B cell (primary cell): Measurements from ENCODE around the gene CARMIL1. TPM values are rescaled to one million over a fixed set of nuclear protein-coding genes. Genes with fewer than 3 reads are reported as not detected.

Experiments used
- ATAC-seq: fragments of 200-7000 bp; cut with Tn5 transposase; one replicate; pipeline ENCODE4 v1.10.0; 2021; ENCODE audit warnings: low read depth, mild to moderate bottlenecking, moderate number of reproducible peaks, moderate library complexity
- CTCF ChIA-PET: fragments of 350-600 bp; sonication (Branson Sonifier 250); formaldehyde crosslinking; loops from one replicate; lab custom pipeline; 2021; ENCODE audit warnings: antibody characterized with exemption, inconsistent platforms; lab: Charles Lee
- POLR2A ChIA-PET: fragments of 350-600 bp; sonication (Branson Sonifier 250); formaldehyde crosslinking; loops from one replicate; lab custom pipeline; 2021; ENCODE audit warnings: antibody characterized with exemption; lab: Charles Lee
- DNase-seq: peaks from one replicate; pipeline ENCODE4 v3.0.0; 2013
- H2AFZ ChIP-seq: 2 replicates; pipeline ENCODE4 v1.6.1; 2012; ENCODE audit warnings: mild to moderate bottlenecking, low read depth, low read length; ENCODE audit not compliant: insufficient read depth, poor library complexity, severe bottlenecking
- H3K27ac ChIP-seq, 2 donors: 1 replicate in 1 of 2; 2 replicates in 1 of 2; pipeline ENCODE4 v1.5.1; 2012 to 2013; ENCODE audit warnings: low read length in 2 of 2, mild to moderate bottlenecking in 2 of 2, moderate library complexity in 1 of 2
- H3K27me3 ChIP-seq, 4 experiments: fragments of 200-600 bp in 1 of 4; sonication (generic) in 1 of 4; replicated peaks in 1 of 4; 1 replicate in 2 of 4; 2 replicates in 2 of 4; pipeline versions ENCODE4 v1.6.1 to v1.7.0; 2013 to 2016; ENCODE audit warnings: low read length in 3 of 4, mild to moderate bottlenecking in 2 of 4, mixed read lengths in 1 of 4, moderate library complexity in 1 of 4; ENCODE audit not compliant: insufficient read depth in 4 of 4, control insufficient read depth in 3 of 4; ENCODE audit errors: control extremely low read depth in 1 of 4
- H3K36me3 ChIP-seq, 2 experiments: replicated peaks in 1 of 2; 1 replicate in 1 of 2; 2 replicates in 1 of 2; pipeline versions ENCODE4 v1.6.1 to v1.7.1; 2013; ENCODE audit warnings: low read length in 1 of 2; ENCODE audit not compliant: insufficient read depth in 2 of 2, control insufficient read depth in 1 of 2; ENCODE audit errors: control extremely low read depth in 1 of 2, extremely low read depth in 1 of 2
- H3K4me1 ChIP-seq, 2 donors: fragments of 200-600 bp in 1 of 2; sonication (generic) in 1 of 2; 1 replicate in 1 of 2; 2 replicates in 1 of 2; pipeline versions ENCODE4 v1.5.1 to v1.6.1; 2013 to 2017; ENCODE audit warnings: low read length in 2 of 2; ENCODE audit not compliant: control insufficient read depth in 2 of 2, insufficient read depth in 2 of 2
- H3K4me2 ChIP-seq: replicated peaks from 2 replicates; pipeline ENCODE3; 2012; ENCODE audit warnings: mild to moderate bottlenecking, low read depth, low read length; ENCODE audit not compliant: poor library complexity, severe bottlenecking
- H3K4me3 ChIP-seq, 5 experiments: fragments of 200-600 bp in 1 of 5; sonication (generic) in 1 of 5; 1 replicate in 3 of 5; 2 replicates in 2 of 5; pipeline versions ENCODE4 v1.5.1 to v1.7.0; 2011 to 2016; ENCODE audit warnings: low read length in 4 of 5, mild to moderate bottlenecking in 4 of 5, low read depth in 2 of 5, control low read depth in 1 of 5, moderate library complexity in 1 of 5; ENCODE audit not compliant: insufficient read depth in 1 of 5; ENCODE audit errors: control extremely low read depth in 1 of 5, extremely low read depth in 1 of 5
- H3K79me2 ChIP-seq: fragments of 200-600 bp; sonication (generic); one replicate; pipeline ENCODE4 v1.6.0; 2016; ENCODE audit warnings: low read length; ENCODE audit not compliant: control insufficient read depth, insufficient read depth
- H3K9ac ChIP-seq: fragments of 200-600 bp; sonication (generic); 2 replicates; pipeline ENCODE4 v1.6.1; 2017; ENCODE audit warnings: mild to moderate bottlenecking, low read length, moderate library complexity
- H3K9me3 ChIP-seq, 3 donors: one replicate each; pipeline versions ENCODE4 v1.6.1 to v1.7.1; 2013; ENCODE audit warnings: low read length in 2 of 3; ENCODE audit not compliant: control insufficient read depth in 2 of 3, insufficient read depth in 1 of 3; ENCODE audit errors: control extremely low read depth in 1 of 3
- H4K20me1 ChIP-seq: 2 replicates; pipeline ENCODE4 v1.6.0; 2012; ENCODE audit warnings: mild to moderate bottlenecking, low read length; ENCODE audit not compliant: insufficient read depth, control insufficient read depth, poor library complexity, severe bottlenecking
- H3K27ac Mint-ChIP-seq: one replicate; pipeline ENCODE4 v1.8.0; 2021; ENCODE audit warnings: mixed read lengths
- H3K27me3 Mint-ChIP-seq: one replicate; pipeline ENCODE4 v1.8.0; 2021; ENCODE audit warnings: mixed read lengths
- H3K4me1 Mint-ChIP-seq: one replicate; pipeline ENCODE4 v1.8.0; 2021; ENCODE audit warnings: mixed read lengths
- H3K4me3 Mint-ChIP-seq: one replicate; pipeline ENCODE4 v1.8.0; 2021; ENCODE audit warnings: mixed read lengths
- H3K9me3 Mint-ChIP-seq: one replicate; pipeline ENCODE4 v1.8.0; 2022; ENCODE audit warnings: mixed read lengths; ENCODE audit not compliant: insufficient read depth
- EZH2 ChIP-seq: IDR thresholded peaks from 2 replicates; pipeline ENCODE4 v1.6.1; 2012; ENCODE audit warnings: borderline replicate concordance, low read depth, mild to moderate bottlenecking, moderate library complexity, low read length; ENCODE audit not compliant: insufficient read depth, poor library complexity, severe bottlenecking
- WGBS: methylation state at CpG from one replicate; pipeline ENCODE4 v1.1.5; 2013; ENCODE audit warnings: missing lambda C conversion rate; ENCODE audit not compliant: insufficient coverage; 5-methylcytosine and 5-hydroxymethylcytosine counted together
- intact Hi-C: fragments of 100-400 bp; cut with micrococcal nuclease; formaldehyde crosslinking; loops from one replicate; pipeline ENCODE4 v1.10.0; 2022
- polyA plus RNA-seq: library from polyadenylated mRNA; depleted of rRNA; stranded (reverse); fragments of >200 nt; gene quantifications from 2 replicates; pipeline ENCODE4 v1.2.3, GENCODE V29; 2012
- total RNA-seq, 2 donors: library from RNA; stranded (reverse); fragments of 120-200 nt in 1 of 2; gene quantifications; 1 replicate in 1 of 2; 2 replicates in 1 of 2; pipeline versions ENCODE4 v1.2.3 to v1.2.4, GENCODE V29; 2013 to 2022
- TF ChIP-seq, protein P1 (sequence below): fragments of 200-600 bp; IDR thresholded peaks from one replicate; pipeline ENCODE4 v1.8.0; 2022; ENCODE audit warnings: antibody characterized with exemption, mild to moderate bottlenecking

The CARMIL1 gene
- total and polyA plus RNA-seq, 2 donors (not counting 1 experiment from before 2014, with no cell fraction given), result 7.5 to 11.0 TPM

DNA sequence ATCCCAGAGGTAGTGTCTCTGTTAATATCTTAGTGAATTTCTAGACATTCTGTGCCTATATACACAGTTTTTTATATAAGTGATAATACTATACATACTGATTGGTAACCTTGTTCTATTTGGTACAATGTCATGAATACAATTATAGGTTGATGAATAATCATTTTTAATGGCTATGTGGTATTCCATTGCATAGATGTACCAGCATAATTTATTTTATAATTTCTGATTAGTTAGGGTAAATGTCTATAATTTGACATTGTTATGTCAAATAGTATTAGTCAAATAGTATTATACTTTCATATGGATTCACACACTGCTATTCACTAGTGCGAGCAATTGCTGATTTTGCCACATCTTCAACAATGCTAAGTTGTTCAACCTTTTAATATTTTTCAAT, 262.1 kb downstream of the CARMIL1 start:
- no peaks in the 10 kb centered on the region for H3K79me2 ChIP-seq
- no peaks in the 10 kb centered on the region for H3K27me3 ChIP-seq
- TF ChIP-seq, protein P1, sequence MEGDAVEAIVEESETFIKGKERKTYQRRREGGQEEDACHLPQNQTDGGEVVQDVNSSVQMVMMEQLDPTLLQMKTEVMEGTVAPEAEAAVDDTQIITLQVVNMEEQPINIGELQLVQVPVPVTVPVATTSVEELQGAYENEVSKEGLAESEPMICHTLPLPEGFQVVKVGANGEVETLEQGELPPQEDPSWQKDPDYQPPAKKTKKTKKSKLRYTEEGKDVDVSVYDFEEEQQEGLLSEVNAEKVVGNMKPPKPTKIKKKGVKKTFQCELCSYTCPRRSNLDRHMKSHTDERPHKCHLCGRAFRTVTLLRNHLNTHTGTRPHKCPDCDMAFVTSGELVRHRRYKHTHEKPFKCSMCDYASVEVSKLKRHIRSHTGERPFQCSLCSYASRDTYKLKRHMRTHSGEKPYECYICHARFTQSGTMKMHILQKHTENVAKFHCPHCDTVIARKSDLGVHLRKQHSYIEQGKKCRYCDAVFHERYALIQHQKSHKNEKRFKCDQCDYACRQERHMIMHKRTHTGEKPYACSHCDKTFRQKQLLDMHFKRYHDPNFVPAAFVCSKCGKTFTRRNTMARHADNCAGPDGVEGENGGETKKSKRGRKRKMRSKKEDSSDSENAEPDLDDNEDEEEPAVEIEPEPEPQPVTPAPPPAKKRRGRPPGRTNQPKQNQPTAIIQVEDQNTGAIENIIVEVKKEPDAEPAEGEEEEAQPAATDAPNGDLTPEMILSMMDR, result no peak
- no peak for TF ChIP-seq EZH2
- H3K4me1 Mint-ChIP-seq, result peaks cover 8% of the 10 kb centered on the region
- H3K36me3 ChIP-seq, result no peaks in the 10 kb centered on the region
- no peak overlapping the region for H3K27ac ChIP-seq
- H3K4me3 ChIP-seq, result no peak overlapping the region
- H2AFZ ChIP-seq, result no peak overlapping the region
- no peaks in the 10 kb centered on the region for H3K9me3 ChIP-seq
- no CpG with 5 or more reads among the region's 1 CpG for WGBS
- intact Hi-C loops, result no loop called here
- H3K9me3 Mint-ChIP-seq, result no peaks in the 10 kb centered on the region
- no peak overlapping the region for H3K4me3 Mint-ChIP-seq
- H3K27me3 Mint-ChIP-seq, result no peaks in the 10 kb centered on the region
- H3K4me1 ChIP-seq, result peaks cover 0 to 4% of the 10 kb centered on the region in 2 donors
- ChIA-PET CTCF (interaction anchor here (0.9 kb wide), 1 partner anchor 276 kb away, joined by 3 read pairs; no protein-coding TSS in a partner anchor), POLR2A (no interaction called here)
- no peak overlapping the region for H3K27ac Mint-ChIP-seq
- no peak overlapping the region for H3K9ac ChIP-seq
- DNase-seq (no peak), ATAC-seq (no peak)
- H4K20me1 ChIP-seq, result no peaks in the 10 kb centered on the region
- H3K4me2 ChIP-seq, result no peak overlapping the region

DNA sequence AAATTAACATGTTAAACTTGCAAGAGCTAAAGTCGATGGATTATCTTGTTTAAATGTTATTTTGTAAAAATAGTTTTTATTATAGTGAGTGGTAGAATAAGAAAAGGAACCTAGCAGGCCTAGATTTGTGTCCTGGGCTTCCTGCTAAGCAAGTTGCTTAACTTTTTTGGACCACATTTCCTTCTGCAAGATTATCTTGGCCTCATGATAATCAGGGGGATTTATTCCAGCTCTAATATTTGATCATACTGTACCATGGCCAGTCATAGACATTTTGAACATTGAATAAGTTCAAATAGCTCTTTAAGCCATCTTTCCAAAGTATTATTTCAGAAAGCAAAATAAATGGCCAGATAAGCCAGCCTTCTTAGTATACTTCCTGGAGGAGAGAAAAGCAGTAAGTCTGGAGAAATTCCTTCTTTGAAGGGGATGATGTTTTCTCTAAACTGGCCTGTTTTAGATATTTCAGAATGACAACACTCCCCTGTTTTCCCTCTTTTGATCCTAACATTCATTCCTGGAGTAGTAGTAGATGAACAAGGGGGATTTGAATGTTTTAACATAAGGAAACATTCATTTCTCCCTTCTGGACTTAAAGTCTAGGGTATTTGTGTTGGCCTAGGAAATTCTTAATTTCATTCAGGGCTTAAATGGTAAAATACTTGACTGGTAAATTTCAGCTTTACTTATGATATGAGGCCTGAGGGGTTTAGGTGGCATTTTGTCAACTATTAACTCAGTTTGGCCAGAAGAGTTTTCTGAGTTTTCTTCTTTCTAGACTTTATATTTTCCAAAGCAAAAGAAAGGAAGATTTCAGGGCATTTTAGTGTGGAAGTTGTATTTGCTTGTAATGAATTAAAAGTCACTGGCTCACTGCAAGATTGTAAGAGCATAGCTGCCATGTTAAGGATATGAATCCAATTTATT, 264.1 kb downstream of the CARMIL1 start:
- intact Hi-C loops, result no loop called here
- H3K4me1 ChIP-seq, result no peaks in the 10 kb centered on the region
- no peaks in the 10 kb centered on the region for H3K9me3 ChIP-seq
- no peaks in the 10 kb centered on the region for H3K79me2 ChIP-seq
- ATAC-seq (no peak), DNase-seq (no peak)
- H3K36me3 ChIP-seq, result no peaks in the 10 kb centered on the region
- no peaks in the 10 kb centered on the region for H3K9me3 Mint-ChIP-seq
- TF ChIP-seq EZH2, result no peak
- TF ChIP-seq, protein P1, result no peak
- ChIA-PET CTCF (interaction anchor here (1.0 kb wide), 1 partner anchor 13 kb away, joined by 6 read pairs; no protein-coding TSS in a partner anchor), POLR2A (no interaction called here)
- no peak overlapping the region for H3K4me3 ChIP-seq
- no peak overlapping the region for H2AFZ ChIP-seq
- no peaks in the 10 kb centered on the region for H4K20me1 ChIP-seq
- no peak overlapping the region for H3K27ac Mint-ChIP-seq
- H3K9ac ChIP-seq, result no peak overlapping the region
- no peak overlapping the region for H3K27ac ChIP-seq
- H3K4me1 Mint-ChIP-seq, result peaks cover under 1% of the 10 kb centered on the region
- no peaks in the 10 kb centered on the region for H3K27me3 ChIP-seq
- no peaks in the 10 kb centered on the region for H3K27me3 Mint-ChIP-seq
- no peak overlapping the region for H3K4me3 Mint-ChIP-seq
- H3K4me2 ChIP-seq, result no peak overlapping the region
- no CpG with 5 or more reads among the region's 1 CpG for WGBS
